ENCODE results near the gene SALL1. TPM values are rescaled to one million over a fixed set of nuclear protein-coding genes. Genes with fewer than 3 reads are reported as not detected.

Gene SALL1
- total and polyA plus RNA-seq, 8 donors = 0.04 to 0.97 (median 0.40) TPM; not detected in 2

GRCh38 chr16:51167170-51167895 is 16.3 kb upstream of the SALL1 start:
- no peak overlapping the region for H3K4me3 ChIP-seq
- intact Hi-C loops (cut with DNase I) = no loop called here
- H3K9me3 ChIP-seq = no peaks in the 10 kb centered on the region
- no peaks in the 10 kb centered on the region for H3K4me1 ChIP-seq
- no peak overlapping the region for H3K27ac ChIP-seq
- DNase-seq = no peak
- H3K36me3 ChIP-seq = no peaks in the 10 kb centered on the region
- peaks cover 0 to 12% of the 10 kb centered on the region in 2 donors for H3K27me3 ChIP-seq
- TF ChIP-seq CTCF (IDR thresholded peaks at IDR 0.05) = no peak
- no peak for ATAC-seq

- no peak for DNase-seq
- intact Hi-C loops (cut with DNase I) = no loop called here
- peaks cover 0 to 16% of the 10 kb centered on the region in 2 donors for H3K27me3 ChIP-seq
These were observed 15.5 kb upstream of the SALL1 start for GRCh38 chr16:51166541-51166940.

GRCh38 chr16:51166091-51166490 is 15.0 kb upstream of the SALL1 start:
- Histone ChIP-seq H3K27me3 (peaks cover 0 to 21% of the 10 kb centered on the region in 2 donors), H3K36me3 (no peaks in the 10 kb centered on the region), H3K27ac (no peak overlapping the region), H3K4me1 (no peaks in the 10 kb centered on the region), H3K9me3 (no peaks in the 10 kb centered on the region), H3K4me3 (no peak overlapping the region)
- DNase-seq (no peak), ATAC-seq (no peak)
- TF ChIP-seq CTCF (IDR thresholded peaks at IDR 0.05) = no peak
- intact Hi-C loops (cut with DNase I) = no loop called here

More at GRCh38 chr16:51166541-51166940, 15.5 kb upstream of the SALL1 start:
- Histone ChIP-seq H3K27ac (no peak overlapping the region), H3K36me3 (no peaks in the 10 kb centered on the region), H3K9me3 (no peaks in the 10 kb centered on the region), H3K4me3 (no peak overlapping the region), H3K4me1 (no peaks in the 10 kb centered on the region)
- no peak for ATAC-seq
- no peak for TF ChIP-seq CTCF (IDR thresholded peaks at IDR 0.05)

- no peak for DNase-seq
- no peaks in the 10 kb centered on the region for H3K9me3 ChIP-seq
- H3K27me3 ChIP-seq = peaks cover 0 to 31% of the 10 kb centered on the region in 2 donors
- intact Hi-C loops (cut with DNase I) = no loop called here
- H3K4me1 ChIP-seq = no peaks in the 10 kb centered on the region
- TF ChIP-seq CTCF (IDR thresholded peaks at IDR 0.05) = no peak
- no peak for ATAC-seq
- H3K4me3 ChIP-seq = no peak overlapping the region
- H3K36me3 ChIP-seq = no peaks in the 10 kb centered on the region
- no peak overlapping the region for H3K27ac ChIP-seq
These were observed 14.0 kb upstream of the SALL1 start for GRCh38 chr16:51165043-51165442.

- DNase-seq = no peak
- H3K27ac ChIP-seq = no peak overlapping the region
- H3K9me3 ChIP-seq = no peaks in the 10 kb centered on the region
- no peak for ATAC-seq
- no peaks in the 10 kb centered on the region for H3K36me3 ChIP-seq
- H3K27me3 ChIP-seq = peaks cover 0 to 36% of the 10 kb centered on the region in 2 donors
- TF ChIP-seq CTCF (IDR thresholded peaks at IDR 0.05) = no peak
- no peak overlapping the region for H3K4me3 ChIP-seq
- H3K4me1 ChIP-seq = no peaks in the 10 kb centered on the region
- intact Hi-C loops (cut with DNase I) = no loop called here
These were observed 13.5 kb upstream of the SALL1 start for GRCh38 chr16:51164574-51164973.

Measured in left lung (tissue), 10 donors.